H9 (cell line): Measurements from ENCODE around the gene KRTAP4-6. TPM values are rescaled to one million over a fixed set of nuclear protein-coding genes. Genes with fewer than 3 reads are reported as not detected.
A peak's percentile ranks its signal among the peaks of the same experiment; 100 is the strongest.
"Not testable (repeated sequence)": the region's sequence is repeated elsewhere in the genome, so short reads cannot be mapped to it uniquely, and the experiment has no call there.

Experiments used
- DNase-seq: peaks from one replicate; pipeline ENCODE4 v3.0.0-alpha.2; 2017
- H2AFZ ChIP-seq: one replicate; pipeline ENCODE4 v1.6.1; 2013; ENCODE audit warnings: mild to moderate bottlenecking, low read length, control low read depth, moderate library complexity
- H2AK5ac ChIP-seq: 2 replicates; pipeline ENCODE4 v1.6.1; 2013; ENCODE audit warnings: low read length, control low read depth, mixed read lengths; ENCODE audit not compliant: insufficient read length
- H2BK120ac ChIP-seq: one replicate; pipeline ENCODE4 v1.6.1; 2013; ENCODE audit warnings: low read depth, mild to moderate bottlenecking, low read length, control low read depth, inconsistent platforms; ENCODE audit not compliant: poor library complexity, severe bottlenecking
- H2BK12ac ChIP-seq: 2 replicates; pipeline ENCODE4 v1.6.1; 2013; ENCODE audit warnings: low read length, control low read depth, mixed read lengths, low read depth; ENCODE audit not compliant: insufficient read length
- H2BK15ac ChIP-seq: 2 replicates; pipeline ENCODE4 v1.6.1; 2013; ENCODE audit warnings: low read depth, low read length, control low read depth
- H2BK20ac ChIP-seq: one replicate; pipeline ENCODE4 v1.6.1; 2013; ENCODE audit warnings: low read depth, mild to moderate bottlenecking, low read length, control low read depth, inconsistent platforms; ENCODE audit not compliant: poor library complexity, severe bottlenecking
- H2BK5ac ChIP-seq: 2 replicates; pipeline ENCODE4 v1.6.1; 2013; ENCODE audit warnings: low read length, control low read depth, mixed read lengths; ENCODE audit not compliant: insufficient read length
- H3K14ac ChIP-seq: 2 replicates; pipeline ENCODE4 v1.6.1; 2013; ENCODE audit warnings: low read length, control low read depth; ENCODE audit not compliant: insufficient read depth
- H3K18ac ChIP-seq: 2 replicates; pipeline ENCODE4 v1.6.1; 2013; ENCODE audit warnings: low read depth, mild to moderate bottlenecking, mixed read lengths, low read length, control low read depth; ENCODE audit not compliant: insufficient read length
- H3K23ac ChIP-seq: 2 replicates; pipeline ENCODE4 v1.6.1; 2013; ENCODE audit warnings: low read length, control low read depth, mixed read lengths, low read depth; ENCODE audit not compliant: insufficient read length
- H3K23me2 ChIP-seq: 2 replicates; pipeline ENCODE4 v1.6.1; 2013; ENCODE audit warnings: low read depth, mild to moderate bottlenecking, mixed read lengths, low read length, control low read depth; ENCODE audit not compliant: insufficient read length, poor library complexity, severe bottlenecking
- H3K27ac ChIP-seq: 2 replicates; pipeline ENCODE4 v1.5.1; 2013; ENCODE audit warnings: low read length, control low read depth, mixed read lengths, low read depth; ENCODE audit not compliant: insufficient read length
- H3K27me3 ChIP-seq: 2 replicates; pipeline ENCODE4 v1.6.1; 2013; ENCODE audit warnings: low read length, control low read depth, inconsistent platforms; ENCODE audit not compliant: insufficient read depth
- H3K4ac ChIP-seq: 2 replicates; pipeline ENCODE4 v1.6.1; 2013; ENCODE audit warnings: low read depth, mild to moderate bottlenecking, control low read depth, inconsistent platforms, low read length, moderate library complexity
- H3K4me1 ChIP-seq: 2 replicates; pipeline ENCODE4 v1.6.1; 2013; ENCODE audit warnings: low read length, control low read depth, inconsistent platforms; ENCODE audit not compliant: insufficient read depth
- H3K4me2 ChIP-seq: 2 replicates; pipeline ENCODE4 v1.6.1; 2013; ENCODE audit warnings: low read length, control low read depth, mixed read lengths; ENCODE audit not compliant: insufficient read length, insufficient read depth
- H3K56ac ChIP-seq: 2 replicates; pipeline ENCODE4 v1.6.1; 2013; ENCODE audit warnings: low read depth, mild to moderate bottlenecking, mixed read lengths, low read length, control low read depth; ENCODE audit not compliant: insufficient read length
- H3K79me1 ChIP-seq: 2 replicates; pipeline ENCODE4 v1.6.1; 2013; ENCODE audit warnings: low read depth, mild to moderate bottlenecking, moderate library complexity, low read length, control low read depth, inconsistent platforms; ENCODE audit not compliant: insufficient read depth, poor library complexity, severe bottlenecking
- H3K79me2 ChIP-seq: 2 replicates; pipeline ENCODE4 v1.6.1; 2013; ENCODE audit warnings: low read length, control low read depth, inconsistent platforms; ENCODE audit not compliant: insufficient read depth
- H3K9ac ChIP-seq: 2 replicates; pipeline ENCODE4 v1.6.1; 2013; ENCODE audit warnings: low read length, control low read depth, mixed read lengths; ENCODE audit not compliant: insufficient read length; ENCODE audit errors: extremely low read depth
- H3K9me3 ChIP-seq: one replicate; pipeline ENCODE4 v1.6.1; 2013; ENCODE audit warnings: low read depth, low read length, inconsistent platforms; ENCODE audit not compliant: control insufficient read depth
- H3T11ph ChIP-seq: one replicate; pipeline ENCODE4 v1.6.1; 2013; ENCODE audit warnings: mild to moderate bottlenecking, low read length, control low read depth, inconsistent platforms
- H4K20me1 ChIP-seq: one replicate; pipeline ENCODE4 v1.6.1; 2013; ENCODE audit not compliant: control insufficient read depth, insufficient read length, insufficient read depth
- H4K5ac ChIP-seq: 2 replicates; pipeline ENCODE4 v1.6.1; 2013; ENCODE audit warnings: low read depth, mild to moderate bottlenecking, mixed read lengths, low read length, control low read depth; ENCODE audit not compliant: insufficient read length
- H4K8ac ChIP-seq: replicated peaks from 2 replicates; pipeline ENCODE4 v1.6.1; 2013; ENCODE audit warnings: low read length, control low read depth, mixed read lengths, low read depth; ENCODE audit not compliant: insufficient read length
- H4K91ac ChIP-seq: 2 replicates; pipeline ENCODE4 v1.6.1; 2013; ENCODE audit warnings: low read depth, mild to moderate bottlenecking, moderate library complexity, mixed read lengths, low read length, control low read depth; ENCODE audit not compliant: insufficient read length
- H3K27ac Mint-ChIP-seq, 3 experiments: 2 replicates in 2 of 3; 3 replicates in 1 of 3; pipeline ENCODE4 v1.8.0; 2020 to 2021; ENCODE audit warnings: mixed read lengths in 3 of 3, mild to moderate bottlenecking in 1 of 3, moderate library complexity in 1 of 3
- H3K27me3 Mint-ChIP-seq: 2 replicates; pipeline ENCODE4 v1.8.0; 2021; ENCODE audit warnings: low read depth, mild to moderate bottlenecking, moderate library complexity, mixed read lengths
- H3K36me3 Mint-ChIP-seq, 3 experiments: 2 replicates in 2 of 3; 3 replicates in 1 of 3; pipeline ENCODE4 v1.8.0; 2020 to 2021; ENCODE audit warnings: low read depth in 3 of 3, mixed read lengths in 3 of 3; ENCODE audit not compliant: insufficient read depth in 1 of 3
- H3K4me1 Mint-ChIP-seq, 2 experiments: 2 replicates each; pipeline ENCODE4 v1.8.0; 2020; ENCODE audit warnings: mixed read lengths in 2 of 2
- H3K4me3 Mint-ChIP-seq, 2 experiments: 2 replicates in 1 of 2; 3 replicates in 1 of 2; pipeline ENCODE4 v1.8.0; 2020 to 2021; ENCODE audit warnings: mild to moderate bottlenecking in 2 of 2, mixed read lengths in 2 of 2, moderate library complexity in 1 of 2
- H3K9me3 Mint-ChIP-seq, 2 experiments: 2 replicates in 1 of 2; 3 replicates in 1 of 2; pipeline ENCODE4 v1.8.0; 2020; ENCODE audit warnings: mild to moderate bottlenecking in 2 of 2, mixed read lengths in 2 of 2, moderate library complexity in 1 of 2
- WGBS: extraction: QIAGEN DNeasy Blood & Tissue Kit; methylation state at CpG from one replicate; pipeline ENCODE4 v1.1.7; 2013; ENCODE audit warnings: missing lambda C conversion rate, low lambda C conversion rate, mixed read lengths; ENCODE audit not compliant: insufficient read length; ENCODE audit errors: extremely low coverage; 5-methylcytosine and 5-hydroxymethylcytosine counted together
- total RNA-seq: library from RNA; stranded (reverse); gene quantifications from 2 replicates; pipeline ENCODE4 v1.2.1, GENCODE V29; 2021
- TF ChIP-seq, protein P1 (sequence below): fragments of 200-600 bp; sonication (generic); conservative IDR thresholded peaks from 3 replicates; pipeline ENCODE4 v1.8.0; 2021; ENCODE audit warnings: antibody characterized with exemption, mild to moderate bottlenecking

Gene KRTAP4-6
- total RNA-seq, 1 experiment from 2014 or later: not detected

DNA sequence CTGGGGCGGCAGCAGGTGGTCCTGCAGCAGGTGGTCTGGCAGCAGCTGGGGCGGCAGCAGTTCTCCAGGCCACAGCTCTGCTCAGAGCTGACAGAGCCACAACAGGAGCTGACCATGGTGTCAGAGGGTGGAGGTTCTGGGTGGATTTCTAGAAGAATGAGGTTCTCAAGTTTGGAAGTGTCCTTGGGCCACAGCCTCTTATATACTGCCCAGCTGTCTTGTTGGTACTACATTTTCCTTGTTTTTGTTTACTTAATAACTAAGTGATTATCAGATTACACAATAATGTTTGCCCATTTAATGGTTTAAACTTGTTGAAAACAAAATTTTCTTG lies 9.3 kb upstream of the KRTAP4-6 start, which contains the start of gene KRTAP4-5:
Gene KRTAP4-5 (minus strand): TSS at position 174 of the 334 bp plus-strand sequence. CDS start 58 bp downstream, at position 116.
- no peak within 1 kb of the TSS for H4K91ac ChIP-seq
- H3K18ac ChIP-seq: no peak within 1 kb of the TSS
- H4K20me1 ChIP-seq: no peaks in the 10 kb centered on the region
- H3K9me3 Mint-ChIP-seq: peaks cover 0 to 2% of the 10 kb centered on the region in 2 experiments; a peak in 1 of 5 replicates
- no peak within 1 kb of the TSS for H2BK20ac ChIP-seq
- no peak within 1 kb of the TSS; the same call in 1 of the 2 replicates for H3K14ac ChIP-seq
- no peak within 1 kb of the TSS for H3K23ac ChIP-seq
- no peaks in the 10 kb centered on the region for H3K27me3 Mint-ChIP-seq
- no peak within 1 kb of the TSS for H2BK120ac ChIP-seq
- peaks cover 2 to 13% of the 10 kb centered on the region in 2 experiments for H3K4me1 Mint-ChIP-seq
- H3K27ac ChIP-seq: no peak within 1 kb of the TSS
- H3K4me3 Mint-ChIP-seq: no peak within 1 kb of the TSS
- H3K79me1 ChIP-seq: no peaks in the 10 kb centered on the region
- H4K8ac ChIP-seq: no peak within 1 kb of the TSS
- H2BK5ac ChIP-seq: no peak within 1 kb of the TSS
- no peak within 1 kb of the TSS for H2AFZ ChIP-seq
- no peak for DNase-seq
- H3K4me1 ChIP-seq: no peaks in the 10 kb centered on the region
- peaks cover 0 to 4% (median 2%) of the 10 kb centered on the region in 3 experiments; a peak in 3 of 7 replicates for H3K36me3 Mint-ChIP-seq
- TF ChIP-seq, protein P1, sequence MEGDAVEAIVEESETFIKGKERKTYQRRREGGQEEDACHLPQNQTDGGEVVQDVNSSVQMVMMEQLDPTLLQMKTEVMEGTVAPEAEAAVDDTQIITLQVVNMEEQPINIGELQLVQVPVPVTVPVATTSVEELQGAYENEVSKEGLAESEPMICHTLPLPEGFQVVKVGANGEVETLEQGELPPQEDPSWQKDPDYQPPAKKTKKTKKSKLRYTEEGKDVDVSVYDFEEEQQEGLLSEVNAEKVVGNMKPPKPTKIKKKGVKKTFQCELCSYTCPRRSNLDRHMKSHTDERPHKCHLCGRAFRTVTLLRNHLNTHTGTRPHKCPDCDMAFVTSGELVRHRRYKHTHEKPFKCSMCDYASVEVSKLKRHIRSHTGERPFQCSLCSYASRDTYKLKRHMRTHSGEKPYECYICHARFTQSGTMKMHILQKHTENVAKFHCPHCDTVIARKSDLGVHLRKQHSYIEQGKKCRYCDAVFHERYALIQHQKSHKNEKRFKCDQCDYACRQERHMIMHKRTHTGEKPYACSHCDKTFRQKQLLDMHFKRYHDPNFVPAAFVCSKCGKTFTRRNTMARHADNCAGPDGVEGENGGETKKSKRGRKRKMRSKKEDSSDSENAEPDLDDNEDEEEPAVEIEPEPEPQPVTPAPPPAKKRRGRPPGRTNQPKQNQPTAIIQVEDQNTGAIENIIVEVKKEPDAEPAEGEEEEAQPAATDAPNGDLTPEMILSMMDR: no peak
- no peak within 1 kb of the TSS for H2BK12ac ChIP-seq
- no peak within 1 kb of the TSS for H3K4me2 ChIP-seq
- no peak within 1 kb of the TSS for H2BK15ac ChIP-seq
- 0 out of 7 replicates have a peak within 1 kb of the TSS, but pooled peaks of 1 of the 3 experiments have one; percentile 55 for H3K27ac Mint-ChIP-seq
- no peak within 1 kb of the TSS for H3T11ph ChIP-seq
- H3K9ac ChIP-seq: no peak within 1 kb of the TSS
- no peaks in the 10 kb centered on the region for H3K9me3 ChIP-seq
- no peak within 1 kb of the TSS for H3K56ac ChIP-seq
- H3K27me3 ChIP-seq: no peaks in the 10 kb centered on the region
- no CpG with 5 or more reads among the region's 2 CpGs for WGBS
- no peaks in the 10 kb centered on the region for H3K23me2 ChIP-seq
- no peak within 1 kb of the TSS for H2AK5ac ChIP-seq
- no peak within 1 kb of the TSS for H4K5ac ChIP-seq
- no peaks in the 10 kb centered on the region for H3K79me2 ChIP-seq
- no peak within 1 kb of the TSS for H3K4ac ChIP-seq

DNA sequence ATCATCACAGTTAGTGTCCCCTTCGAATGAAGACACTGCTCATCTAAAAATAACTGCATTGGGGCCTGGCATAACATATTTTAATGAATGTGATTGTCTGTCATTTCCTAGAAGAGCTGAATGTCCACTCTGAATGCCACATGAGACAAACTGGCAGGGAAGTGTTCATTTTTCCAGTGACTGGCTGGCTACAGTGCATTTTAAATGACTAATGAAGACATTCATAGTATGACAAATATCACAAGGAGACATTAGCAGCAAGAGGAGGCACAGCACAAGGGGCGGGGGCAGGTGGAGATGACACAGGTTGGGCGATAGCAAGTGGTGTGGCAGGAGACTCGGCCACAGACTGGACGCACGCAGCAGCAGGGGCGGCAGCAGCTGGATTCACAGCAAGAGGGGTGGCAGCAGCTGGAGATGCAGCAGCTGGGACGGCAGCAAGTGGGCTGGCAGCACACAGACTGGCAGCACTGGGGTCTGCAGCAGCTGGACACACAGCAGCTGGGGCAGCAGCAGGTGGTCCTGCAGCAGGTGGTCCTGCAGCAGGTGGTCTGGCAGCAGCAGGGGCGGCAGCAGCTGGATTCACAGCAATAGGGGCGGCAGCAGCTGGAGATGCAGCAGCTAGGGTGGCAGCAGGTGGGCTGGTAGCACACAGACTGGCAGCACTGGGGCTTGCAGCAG lies 8.8 kb upstream of the KRTAP4-6 start:
- not testable (repeated sequence) for H3K9ac ChIP-seq, H3K4me2 ChIP-seq, H3K79me2 ChIP-seq, H3K27me3 ChIP-seq, H3T11ph ChIP-seq, H2BK12ac ChIP-seq, H4K91ac ChIP-seq, DNase-seq, H2BK5ac ChIP-seq, H3K9me3 ChIP-seq, H3K4me3 Mint-ChIP-seq, H3K9me3 Mint-ChIP-seq, H4K8ac ChIP-seq, H2BK20ac ChIP-seq, H2AFZ ChIP-seq, H3K79me1 ChIP-seq, H3K27ac ChIP-seq, H2BK120ac ChIP-seq, H2BK15ac ChIP-seq, H3K36me3 Mint-ChIP-seq, H3K14ac ChIP-seq, H3K56ac ChIP-seq, H3K27me3 Mint-ChIP-seq, H4K5ac ChIP-seq, H3K4ac ChIP-seq, H4K20me1 ChIP-seq, H3K18ac ChIP-seq, H3K27ac Mint-ChIP-seq, H2AK5ac ChIP-seq, H3K23me2 ChIP-seq, H3K4me1 ChIP-seq, H3K23ac ChIP-seq
- H3K4me1 Mint-ChIP-seq: peaks cover 2 to 13% of the 10 kb centered on the region in 2 experiments
- WGBS: no CpG with 5 or more reads among the region's 10 CpGs
